Adrenal gland (tissue), 5 donors: Measurements from ENCODE around the gene KNTC1.

Experiments used
- CTCF ChIP-seq, 6 experiments: fragments of 450-650 bp in 4 of 6; fragments of 200-600 bp in 2 of 6; sonication (generic) in 1 of 6; IDR thresholded peaks; 1 replicate in 5 of 6; 2 replicates in 1 of 6; pipeline versions ENCODE4 v1.5.1 to v1.8.0; 2016 to 2021; ENCODE audit warnings: antibody characterized with exemption in 6 of 6, mild to moderate bottlenecking in 2 of 6, moderate library complexity in 1 of 6
- POLR2A ChIP-seq, 2 donors: fragments of 450-650 bp; IDR thresholded peaks; one replicate each; pipeline ENCODE4 v1.6.1; 2017; ENCODE audit warnings: antibody characterized with exemption in 2 of 2, mild to moderate bottlenecking in 2 of 2, moderate library complexity in 1 of 2
- donor health status: DM: no; HTN: no; CAD: no.

GRCh38 chr12:122602456-122602855 lies 75.4 kb downstream of the KNTC1 start:
- TF ChIP-seq CTCF (IDR thresholded peaks at IDR 0.05) (no peak), POLR2A (IDR thresholded peaks at IDR 0.05) (no peak)
